ENCODE results near the gene FBXO34.

Gene FBXO34

GRCh38 chr14:55270832-55271571, at the start of gene FBXO34:
Gene FBXO34, plus strand, starts transcription at chr14:55271421. Its CDS starts 78,970 bp downstream, at chr14:55350391.
- DNase-seq = peak; percentile 71

GRCh38 chr14:55221968-55222367, 49.3 kb upstream of the FBXO34 start:
- no peak for DNase-seq

GRCh38 chr14:55223364-55223763, 47.9 kb upstream of the FBXO34 start:
- DNase-seq = no peak

GRCh38 chr14:55228261-55228660, 43.0 kb upstream of the FBXO34 start:
- DNase-seq = no peak

- no peak for DNase-seq
These were observed 37.6 kb upstream of the FBXO34 start for GRCh38 chr14:55233591-55233990.

- DNase-seq = no peak
These were observed 33.1 kb upstream of the FBXO34 start for GRCh38 chr14:55238019-55238680.

GRCh38 chr14:55239320-55239719, 31.9 kb upstream of the FBXO34 start:
- DNase-seq = no peak

GRCh38 chr14:55240526-55241178, 30.6 kb upstream of the FBXO34 start:
- DNase-seq = no peak

GRCh38 chr14:55241673-55242072, 29.5 kb upstream of the FBXO34 start:
- DNase-seq = no peak

GRCh38 chr14:55243386-55243785, 27.8 kb upstream of the FBXO34 start:
- no peak for DNase-seq

- no peak for DNase-seq
These were observed 27.4 kb upstream of the FBXO34 start for GRCh38 chr14:55243813-55244212.

- DNase-seq = no peak
These were observed 25.5 kb upstream of the FBXO34 start for GRCh38 chr14:55245657-55246268.

- no peak for DNase-seq
These were observed 22.8 kb upstream of the FBXO34 start for GRCh38 chr14:55248411-55248810.

- DNase-seq = no peak
These were observed 21.8 kb upstream of the FBXO34 start for GRCh38 chr14:55249423-55249822.

- DNase-seq = no peak
These were observed 17.9 kb upstream of the FBXO34 start for GRCh38 chr14:55253276-55253675.

- DNase-seq = no peak
These were observed 16.6 kb upstream of the FBXO34 start for GRCh38 chr14:55254581-55254980.

GRCh38 chr14:55255979-55256378, 15.2 kb upstream of the FBXO34 start:
- no peak for DNase-seq

- DNase-seq = no peak
These were observed 14.6 kb upstream of the FBXO34 start for GRCh38 chr14:55256586-55256985.

- no peak for DNase-seq
These were observed 6.0 kb upstream of the FBXO34 start for GRCh38 chr14:55265197-55265596.

- no peak for DNase-seq
These were observed 3.4 kb upstream of the FBXO34 start for GRCh38 chr14:55267820-55268219.

GRCh38 chr14:55271572-55272298, 514 bp downstream of the FBXO34 start:
- no peak for DNase-seq

GRCh38 chr14:55272387-55272786, 1.2 kb downstream of the FBXO34 start:
- DNase-seq = no peak

GRCh38 chr14:55272922-55273321, 1.7 kb downstream of the FBXO34 start:
- no peak for DNase-seq

Data from GOT3 (cell line).